ENCODE results near the gene ODC1. TPM values are rescaled to one million over a fixed set of nuclear protein-coding genes. Genes with fewer than 3 reads are reported as not detected.

Gene ODC1
- total and polyA plus RNA-seq, 2 donors (not counting 3 experiments of a cell fraction or from before 2014, with no cell fraction given): 109 to 132 TPM

DNA sequence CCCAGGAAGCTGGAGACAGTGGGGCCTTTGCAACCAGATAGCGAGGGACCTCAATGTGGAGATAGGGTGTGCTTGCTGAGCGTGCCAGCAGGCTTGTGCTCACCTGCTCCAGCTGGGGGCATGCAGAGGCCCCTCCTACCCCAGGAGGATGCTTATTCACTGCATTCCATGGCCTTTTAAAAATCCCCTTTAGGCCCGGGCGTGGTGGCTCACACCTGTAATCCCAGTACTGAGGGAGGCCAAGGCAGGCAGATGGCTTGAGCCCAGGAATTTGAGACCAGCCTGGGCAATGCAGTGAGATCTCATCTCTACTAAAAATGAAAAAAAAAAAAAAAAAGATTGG, 54.5 kb downstream of the ODC1 start:
- DNase-seq (ENCODE audit: low read depth, low spot score) (no peak), FAIRE-seq (no peak)
- Histone ChIP-seq H4K20me1 (replicated peaks; ENCODE audit: control insufficient read depth, extremely low read depth, insufficient read depth, low read length) (no peaks in the 10 kb centered on the region), H3K4me1 (ENCODE audit: control insufficient read depth, extremely low read depth, insufficient read depth, low read length) (peaks cover 29% of the 10 kb centered on the region), H3K9me1 (replicated peaks; ENCODE audit: control insufficient read depth, extremely low read depth, insufficient read depth, low read length) (no peaks in the 10 kb centered on the region), H3K4me2 (ENCODE audit: insufficient read depth, low read length) (no peak overlapping the region), H3K4me3 (replicated peaks in 1 of 3; ENCODE audit: insufficient read depth in 1 of 3, low read depth in 1 of 3, low read length in 3 of 3) (no peak overlapping the region), H3K79me2 (ENCODE audit: control insufficient read depth, insufficient read depth, low read length) (peaks cover 23% of the 10 kb centered on the region), H3K27ac (ENCODE audit: insufficient read depth, low read depth, low read length) (no peak overlapping the region), H3K36me3 (ENCODE audit: control insufficient read depth in 2 of 2, extremely low read depth in 1 of 2, insufficient read depth in 2 of 2, low read length in 2 of 2) (no peaks in the 10 kb centered on the region), H3K9ac (replicated peaks; ENCODE audit: extremely low read depth, insufficient read depth, low read length) (no peak overlapping the region), H3K9me3 (replicated peaks; ENCODE audit: control insufficient read depth, insufficient read depth, low read length) (no peaks in the 10 kb centered on the region), H2AFZ (ENCODE audit: low read depth, low read length) (no peak overlapping the region), H3K27me3 (ENCODE audit: control insufficient read depth in 2 of 2, insufficient read depth in 2 of 2, low read length in 2 of 2) (no peaks in the 10 kb centered on the region)
- CTCF ChIA-PET: interaction anchor here (0.8 to 3.2 kb wide), 4 partner anchors 11 to 89 kb away, joined by 3 to 17 read pairs (median 4); no protein-coding TSS in a partner anchor
- intact Hi-C loops (cut with micrococcal nuclease): no loop called here
- BruUV-seq (replicated peaks): no TSS peak
- POLR2A ChIA-PET: interaction anchor here (0.6 kb wide), 1 partner anchor 10 kb away, joined by 6 read pairs; no protein-coding TSS in a partner anchor
- TF ChIP-seq EZH2 (IDR thresholded peaks at IDR 0.05; ENCODE audit: borderline replicate concordance, low read depth, low read length, severe bottlenecking) (no peak), FOS (IDR thresholded peaks at IDR 0.05; ENCODE audit: borderline replicate concordance, insufficient read depth, low read length) (no peak), POLR2AphosphoS5 (IDR thresholded peaks at IDR 0.05; ENCODE audit: insufficient read depth, low read depth, low read length) (no peak), POLR2A (IDR thresholded peaks at IDR 0.05; ENCODE audit: low read depth, low read length) (no peak), MYC (IDR thresholded peaks at IDR 0.05; ENCODE audit: low read depth, low read length) (no peak), GATA2 (IDR thresholded peaks at IDR 0.05; ENCODE audit: insufficient read depth, insufficient read length, low read depth, low read length) (no peak), JUN (IDR thresholded peaks at IDR 0.05; ENCODE audit: borderline replicate concordance, insufficient read depth, insufficient read length, low read depth) (no peak)
- TF ChIP-seq, protein P1, sequence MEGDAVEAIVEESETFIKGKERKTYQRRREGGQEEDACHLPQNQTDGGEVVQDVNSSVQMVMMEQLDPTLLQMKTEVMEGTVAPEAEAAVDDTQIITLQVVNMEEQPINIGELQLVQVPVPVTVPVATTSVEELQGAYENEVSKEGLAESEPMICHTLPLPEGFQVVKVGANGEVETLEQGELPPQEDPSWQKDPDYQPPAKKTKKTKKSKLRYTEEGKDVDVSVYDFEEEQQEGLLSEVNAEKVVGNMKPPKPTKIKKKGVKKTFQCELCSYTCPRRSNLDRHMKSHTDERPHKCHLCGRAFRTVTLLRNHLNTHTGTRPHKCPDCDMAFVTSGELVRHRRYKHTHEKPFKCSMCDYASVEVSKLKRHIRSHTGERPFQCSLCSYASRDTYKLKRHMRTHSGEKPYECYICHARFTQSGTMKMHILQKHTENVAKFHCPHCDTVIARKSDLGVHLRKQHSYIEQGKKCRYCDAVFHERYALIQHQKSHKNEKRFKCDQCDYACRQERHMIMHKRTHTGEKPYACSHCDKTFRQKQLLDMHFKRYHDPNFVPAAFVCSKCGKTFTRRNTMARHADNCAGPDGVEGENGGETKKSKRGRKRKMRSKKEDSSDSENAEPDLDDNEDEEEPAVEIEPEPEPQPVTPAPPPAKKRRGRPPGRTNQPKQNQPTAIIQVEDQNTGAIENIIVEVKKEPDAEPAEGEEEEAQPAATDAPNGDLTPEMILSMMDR (IDR thresholded peaks at IDR 0.05; ENCODE audit: extremely low read depth in 1 of 2, insufficient read depth in 1 of 2, low read depth in 1 of 2, low read length in 2 of 2): no peak
- TF ChIP-seq, protein P2, sequence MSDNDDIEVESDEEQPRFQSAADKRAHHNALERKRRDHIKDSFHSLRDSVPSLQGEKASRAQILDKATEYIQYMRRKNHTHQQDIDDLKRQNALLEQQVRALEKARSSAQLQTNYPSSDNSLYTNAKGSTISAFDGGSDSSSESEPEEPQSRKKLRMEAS (IDR thresholded peaks at IDR 0.05; ENCODE audit: insufficient read depth, insufficient read length): no peak
- dilution Hi-C loops (cut with MboI; ENCODE audit: extremely low pct_ligation_motif_present, low sequenced_read_pairs): no loop called here
